GM20000 (cell line): ENCODE measurements around the gene SLC3A2.

Experiments
- DNase-seq: peaks from one replicate; pipeline ENCODE4 v3.0.0; 2012; ENCODE audit warnings: low spot score
- TF ChIP-seq, protein P1 (sequence below): IDR thresholded peaks from 2 replicates; pipeline ENCODE4 v1.5.1; 2012; ENCODE audit warnings: mild to moderate bottlenecking, control low read depth; ENCODE audit errors: extremely low read depth, missing control alignments

SLC3A2 gene

GRCh38 chr11:62882431-62882749 lies 1.7 kb downstream of the SLC3A2 start:
- TF ChIP-seq, protein P1, sequence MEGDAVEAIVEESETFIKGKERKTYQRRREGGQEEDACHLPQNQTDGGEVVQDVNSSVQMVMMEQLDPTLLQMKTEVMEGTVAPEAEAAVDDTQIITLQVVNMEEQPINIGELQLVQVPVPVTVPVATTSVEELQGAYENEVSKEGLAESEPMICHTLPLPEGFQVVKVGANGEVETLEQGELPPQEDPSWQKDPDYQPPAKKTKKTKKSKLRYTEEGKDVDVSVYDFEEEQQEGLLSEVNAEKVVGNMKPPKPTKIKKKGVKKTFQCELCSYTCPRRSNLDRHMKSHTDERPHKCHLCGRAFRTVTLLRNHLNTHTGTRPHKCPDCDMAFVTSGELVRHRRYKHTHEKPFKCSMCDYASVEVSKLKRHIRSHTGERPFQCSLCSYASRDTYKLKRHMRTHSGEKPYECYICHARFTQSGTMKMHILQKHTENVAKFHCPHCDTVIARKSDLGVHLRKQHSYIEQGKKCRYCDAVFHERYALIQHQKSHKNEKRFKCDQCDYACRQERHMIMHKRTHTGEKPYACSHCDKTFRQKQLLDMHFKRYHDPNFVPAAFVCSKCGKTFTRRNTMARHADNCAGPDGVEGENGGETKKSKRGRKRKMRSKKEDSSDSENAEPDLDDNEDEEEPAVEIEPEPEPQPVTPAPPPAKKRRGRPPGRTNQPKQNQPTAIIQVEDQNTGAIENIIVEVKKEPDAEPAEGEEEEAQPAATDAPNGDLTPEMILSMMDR, result no peak
- DNase-seq, result no peak

GRCh38 chr11:62882788-62883501 lies 2.2 kb downstream of the SLC3A2 start:
- TF ChIP-seq, protein P1, result no peak
- DNase-seq, result no peak

DNA sequence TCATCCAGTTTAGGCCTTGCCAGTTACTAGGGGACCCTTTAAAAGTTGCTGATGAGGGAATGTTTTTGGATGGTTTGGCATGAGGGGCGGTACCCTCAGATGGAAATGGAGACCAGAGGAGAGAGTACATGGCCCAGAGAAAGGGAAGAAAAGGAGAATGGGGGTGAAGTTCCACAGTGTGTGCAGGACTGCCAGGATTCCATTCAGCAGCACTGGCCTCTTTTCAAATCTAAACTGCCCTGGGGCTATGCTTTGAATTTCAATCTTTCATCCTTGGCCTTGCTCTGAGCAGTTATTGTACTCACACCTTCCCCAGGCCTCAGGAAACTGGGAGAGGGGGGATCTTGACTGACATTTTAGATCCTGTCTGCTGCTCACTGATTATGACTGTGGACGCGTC lies 3.0 kb downstream of the SLC3A2 start:
- no peak for DNase-seq
- TF ChIP-seq, protein P1, result no peak

GRCh38 chr11:62885137-62885750 lies 4.5 kb downstream of the SLC3A2 start:
- TF ChIP-seq, protein P1, result no peak
- DNase-seq, result no peak

- TF ChIP-seq, protein P1, result no peak
- no peak for DNase-seq
These were observed 7.7 kb downstream of the SLC3A2 start for GRCh38 chr11:62888406-62888805.

DNA sequence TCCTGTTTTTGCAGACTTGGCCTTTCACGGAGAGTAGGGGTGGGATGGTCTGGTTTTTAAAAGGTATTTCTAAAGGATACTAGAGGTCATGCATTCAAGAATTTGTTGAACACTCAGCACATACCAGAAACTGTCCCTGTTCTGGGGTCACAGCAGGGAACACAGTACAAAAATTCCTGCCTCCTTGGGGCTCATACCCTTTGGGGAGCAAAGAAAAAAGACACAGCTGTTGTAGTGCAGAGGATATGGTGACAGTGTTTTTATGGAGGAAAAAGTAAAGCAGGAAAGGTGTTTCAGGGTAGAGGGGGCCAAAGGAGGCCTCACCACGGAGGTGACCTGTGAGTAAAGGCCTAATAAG lies 8.4 kb downstream of the SLC3A2 start:
- TF ChIP-seq, protein P1, result no peak
- no peak for DNase-seq

GRCh38 chr11:62889484-62890437 lies 9.1 kb downstream of the SLC3A2 start:
- no peak for DNase-seq
- TF ChIP-seq, protein P1, result no peak
